Activated effector memory CD4-positive, alpha-beta T cell treated with Interleukin-2 at 50 U/mL for 16 hours (primary cell): ENCODE data around the gene CELF4.

Experiments
- DNase-seq: peaks from one replicate; pipeline ENCODE4 v3.0.0-alpha.2; 2020

The CELF4 gene

DNA sequence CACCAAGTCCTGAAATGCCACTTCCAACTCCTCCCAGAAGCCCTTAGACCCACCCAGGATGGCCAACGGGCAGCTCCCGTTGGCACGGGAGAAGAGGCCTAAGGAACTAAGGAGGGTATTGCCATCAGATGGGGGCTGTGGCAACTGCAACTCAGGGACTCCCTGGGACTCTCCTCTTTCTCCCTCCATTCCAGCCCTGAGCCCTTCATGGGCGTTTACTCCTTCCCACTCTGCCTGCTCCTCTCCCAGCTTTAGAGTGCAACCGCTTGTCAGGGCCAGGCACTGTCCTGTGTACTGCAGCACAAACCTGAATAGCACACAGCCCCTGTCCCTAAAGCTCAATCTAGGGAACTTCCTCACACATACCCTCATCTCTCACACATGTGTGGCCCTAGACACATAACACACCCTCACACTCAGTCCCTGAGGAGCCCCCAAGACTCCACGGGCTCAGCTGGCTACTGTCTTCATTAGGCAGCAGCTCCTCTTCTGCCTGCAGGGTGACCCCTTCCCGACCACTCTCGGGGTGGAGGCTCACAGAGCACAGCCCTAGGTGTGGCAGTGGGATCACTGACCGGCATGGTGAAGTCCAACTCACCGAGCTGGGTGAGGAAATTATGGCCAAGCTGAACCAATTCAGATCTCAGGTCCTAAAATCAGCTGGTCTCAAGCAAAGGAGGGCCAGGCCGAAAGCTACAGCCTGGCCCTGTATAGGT lies 316.3 kb downstream of the CELF4 start:
- DNase-seq, result no peak

- no peak for DNase-seq
These were observed 317.3 kb downstream of the CELF4 start for GRCh38 chr18:37248281-37248680.

DNA sequence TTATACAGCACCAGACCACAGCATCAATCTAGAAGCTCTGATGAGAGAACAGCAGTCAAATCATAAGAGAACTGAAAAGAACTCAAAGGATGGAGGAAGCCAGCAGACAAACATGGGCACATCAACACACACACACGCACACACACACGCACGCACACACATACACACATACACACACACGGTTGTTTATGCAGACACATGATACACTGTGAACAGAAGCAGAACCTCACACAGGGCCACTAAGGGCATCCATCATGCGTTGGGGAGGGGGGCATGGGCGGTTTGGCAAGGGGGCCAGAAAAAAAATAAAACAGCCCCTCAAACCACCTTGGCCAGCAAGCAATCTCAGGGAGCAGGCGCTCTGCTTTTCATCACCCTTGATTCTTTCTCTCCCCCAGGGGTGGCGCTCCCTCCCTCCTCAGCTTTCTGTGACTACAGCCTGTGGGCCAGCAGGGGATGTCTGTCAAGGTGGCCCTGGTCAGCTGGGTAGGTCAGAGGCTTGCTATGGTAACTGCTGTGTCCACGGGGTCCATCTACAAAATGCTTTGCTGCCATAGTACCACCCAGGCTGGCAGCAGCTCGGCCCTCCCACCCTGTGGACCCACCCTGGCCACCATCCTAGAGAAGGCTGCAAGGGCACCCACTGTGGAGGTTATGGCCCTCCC lies 318.0 kb downstream of the CELF4 start:
- DNase-seq, result no peak

- no peak for DNase-seq
These were observed 318.7 kb downstream of the CELF4 start for GRCh38 chr18:37246779-37247340.

- DNase-seq, result no peak
These were observed 321.0 kb downstream of the CELF4 start for GRCh38 chr18:37244618-37245017.

- no peak for DNase-seq
These were observed 321.9 kb downstream of the CELF4 start for GRCh38 chr18:37243741-37244140.

GRCh38 chr18:37242826-37243560 lies 322.6 kb downstream of the CELF4 start:
- no peak for DNase-seq

DNA sequence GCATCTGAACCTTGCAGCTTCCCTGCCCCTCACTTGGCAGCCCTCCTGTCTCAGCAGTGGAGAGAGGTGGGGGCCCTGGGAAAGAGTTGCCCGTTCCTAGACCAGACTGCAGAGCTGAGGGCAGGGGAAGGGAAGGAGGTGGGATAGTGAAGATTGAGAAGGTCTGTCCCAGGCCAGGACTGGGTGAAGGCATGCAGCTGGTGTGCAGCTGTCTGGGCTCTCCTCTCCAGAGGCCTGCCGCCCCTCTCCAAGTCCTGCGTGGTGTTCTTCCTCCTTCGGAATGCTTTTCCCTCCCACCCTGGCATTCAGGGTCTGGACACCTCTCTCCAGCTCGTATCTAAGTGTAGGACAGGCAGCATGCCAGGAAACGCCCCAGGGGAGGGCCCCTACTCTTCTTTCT lies 323.5 kb downstream of the CELF4 start:
- no peak for DNase-seq

GRCh38 chr18:37238282-37239108 lies 327.1 kb downstream of the CELF4 start:
- no peak for DNase-seq

DNA sequence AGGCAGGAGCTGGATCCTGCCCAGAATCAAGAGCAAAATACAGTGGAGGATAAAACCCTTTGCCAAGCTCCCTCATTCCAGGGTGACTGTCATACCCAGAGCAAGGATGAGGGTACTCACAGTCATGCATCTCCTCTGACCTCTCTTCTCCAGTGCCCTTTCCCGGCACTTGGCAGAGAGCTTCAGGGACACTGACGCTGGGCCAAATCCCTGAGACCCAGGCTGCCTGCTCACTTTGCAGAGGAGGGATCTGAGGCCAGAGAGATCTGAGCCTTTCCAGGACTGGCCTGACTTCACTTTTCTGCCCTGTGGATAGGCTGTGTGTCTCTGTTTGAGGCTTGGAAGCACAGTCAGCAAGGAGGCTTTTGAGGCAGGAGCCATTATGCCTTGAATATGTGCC lies 330.0 kb downstream of the CELF4 start:
- no peak for DNase-seq

DNA sequence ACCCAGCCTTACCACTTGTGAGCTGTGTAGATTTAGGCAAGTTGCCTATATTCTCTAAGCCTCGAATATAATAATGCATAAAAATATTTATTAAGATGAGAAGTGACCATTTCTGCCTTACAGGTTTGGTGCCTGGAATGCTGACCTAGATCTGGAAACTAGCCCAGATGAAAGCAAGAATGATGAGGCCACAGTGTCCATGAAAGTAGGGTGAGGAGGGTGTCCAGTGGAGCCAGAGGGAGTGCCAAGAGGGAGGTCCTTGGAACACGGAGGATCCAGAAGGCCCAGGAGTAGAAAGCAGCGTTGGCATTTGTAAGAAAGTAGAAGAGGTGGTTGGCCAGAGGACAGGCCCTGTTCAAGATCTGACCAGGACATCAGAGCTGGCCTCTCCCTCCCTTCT lies 334.3 kb downstream of the CELF4 start:
- DNase-seq, result no peak

DNA sequence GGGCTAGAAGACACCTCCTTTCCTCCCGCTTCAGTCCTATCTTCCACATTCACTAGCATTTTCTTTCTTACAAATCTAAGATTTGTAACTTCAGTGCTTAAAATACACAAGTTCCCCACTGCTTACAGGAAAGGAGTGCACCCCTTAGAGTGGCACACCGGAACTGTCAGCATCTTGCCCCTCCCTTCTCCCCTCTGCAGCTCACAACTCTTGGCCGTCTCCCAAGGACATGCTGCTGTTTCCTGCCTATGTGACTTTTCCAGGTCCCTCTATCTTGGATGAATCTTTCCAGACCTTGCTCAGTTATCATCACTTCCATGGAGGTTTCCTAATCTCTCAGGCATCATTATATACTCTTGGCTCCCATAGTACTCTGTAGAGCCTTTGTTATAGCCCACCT lies 334.8 kb downstream of the CELF4 start:
- no peak for DNase-seq

DNA sequence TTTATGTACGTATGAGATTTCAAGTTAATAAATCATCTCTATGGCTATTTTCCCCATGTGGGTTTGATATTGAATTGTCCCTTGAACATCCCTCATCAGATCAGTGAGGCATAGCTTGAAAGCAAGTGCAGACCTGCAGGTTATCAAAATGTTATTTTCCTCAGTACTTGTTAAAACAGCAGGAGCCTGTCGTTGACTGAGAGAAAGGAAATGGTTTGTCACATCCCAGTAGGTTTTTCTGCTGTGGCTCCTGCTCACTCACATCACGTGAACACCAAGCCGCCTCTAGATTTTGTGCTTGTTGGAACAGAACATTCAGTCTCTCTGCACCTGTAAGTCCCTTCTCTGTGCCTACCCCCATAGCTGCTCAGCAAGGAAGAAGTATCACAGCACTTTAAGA lies 340.3 kb downstream of the CELF4 start:
- no peak for DNase-seq

- no peak for DNase-seq
These were observed 342.6 kb downstream of the CELF4 start for GRCh38 chr18:37222999-37223378.

DNA sequence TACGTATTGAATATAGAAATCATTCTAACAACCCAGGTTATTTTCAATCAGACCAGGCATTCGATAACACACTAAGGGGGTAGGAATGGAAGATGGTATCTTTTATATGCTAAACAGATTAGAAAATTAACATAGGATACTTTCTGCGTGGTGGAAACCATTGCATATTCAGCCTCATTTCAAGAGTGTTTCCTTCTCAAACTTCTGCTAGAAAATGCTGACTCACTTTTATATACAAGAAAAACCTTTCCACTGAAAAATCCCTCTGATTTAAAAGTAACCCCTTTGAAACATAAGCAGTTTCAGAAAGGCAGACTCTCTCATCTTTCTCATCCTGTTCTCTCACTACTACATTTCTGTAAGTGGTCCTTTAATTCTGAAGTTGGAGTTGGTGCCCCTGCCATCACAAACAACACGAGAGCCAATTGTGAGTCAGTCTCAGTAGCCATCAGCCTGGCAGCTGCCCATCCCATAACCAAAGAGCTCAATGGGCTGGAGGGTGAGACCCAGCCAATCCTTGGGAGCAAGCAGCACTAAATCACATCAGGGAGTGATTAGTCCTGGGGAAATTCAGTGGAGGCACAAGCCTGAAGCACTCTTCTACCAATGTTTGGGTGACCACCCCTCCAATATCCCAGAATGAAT lies 343.1 kb downstream of the CELF4 start:
- no peak for DNase-seq

DNA sequence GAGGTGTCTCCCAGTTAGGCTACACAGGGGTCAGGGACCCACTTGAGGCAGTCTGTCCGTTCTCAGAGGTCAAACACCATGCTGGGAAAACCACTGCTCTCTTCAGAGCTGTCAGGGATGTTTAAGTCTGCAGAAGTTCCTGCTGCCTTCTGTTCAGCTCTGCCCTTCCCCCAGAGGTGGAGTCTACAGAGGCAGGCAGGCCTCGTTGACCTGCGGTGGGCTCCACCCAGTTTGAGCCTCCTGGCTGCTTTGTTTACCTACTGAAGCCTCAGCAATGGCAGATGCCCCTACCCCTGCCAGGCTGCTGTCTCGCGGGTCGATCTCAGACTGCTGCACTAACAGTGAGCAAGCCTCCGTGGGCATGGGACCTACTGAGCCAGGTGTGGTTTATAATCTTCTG lies 346.3 kb downstream of the CELF4 start:
- no peak for DNase-seq

GRCh38 chr18:37218022-37218590 lies 347.5 kb downstream of the CELF4 start:
- DNase-seq, result no peak

DNA sequence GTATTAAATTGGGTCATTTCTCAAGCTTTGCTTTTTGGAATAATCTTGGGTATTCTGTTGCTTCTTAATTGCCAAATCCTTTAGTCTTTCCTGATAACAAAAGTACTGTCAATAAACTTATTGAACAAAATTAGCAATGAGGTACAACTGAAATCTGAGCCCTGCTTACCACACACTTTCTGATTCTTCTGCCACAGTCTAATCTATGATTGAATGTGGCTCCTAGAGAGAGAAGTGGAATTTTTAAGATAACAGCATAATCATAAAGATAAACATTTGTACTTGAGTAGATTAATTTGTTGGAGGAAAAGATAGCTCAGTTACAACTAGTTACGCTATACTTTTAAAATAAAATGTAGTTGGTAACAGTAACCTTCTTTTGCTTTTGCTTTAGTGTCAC lies 354.8 kb downstream of the CELF4 start:
- no peak for DNase-seq

DNA sequence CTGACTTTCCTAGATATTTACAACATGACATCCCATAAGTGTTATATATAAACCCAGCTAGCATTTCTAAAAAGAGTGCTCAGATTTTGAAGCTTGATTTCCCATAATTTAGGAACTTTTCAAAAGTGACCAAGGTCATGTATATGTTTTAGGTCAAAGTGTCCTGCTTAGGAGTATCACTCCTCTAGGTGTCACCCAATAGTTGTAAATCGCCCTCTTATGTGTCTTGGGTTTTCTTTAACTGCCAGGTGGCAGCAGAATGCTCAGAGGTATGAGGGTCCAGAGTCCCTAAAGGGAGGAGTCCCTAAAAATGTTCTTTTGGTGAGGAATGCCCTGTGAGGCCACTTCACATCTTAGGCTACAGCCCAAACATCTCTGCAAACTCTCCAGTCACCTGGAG lies 358.3 kb downstream of the CELF4 start:
- no peak for DNase-seq

GRCh38 chr18:37199741-37200140 lies 365.9 kb downstream of the CELF4 start:
- no peak for DNase-seq
